DND-41 (cell line): ENCODE measurements around the gene MDH1B.
A peak's percentile ranks its signal among the peaks of the same experiment; 100 is the strongest.

Experiments
- ATAC-seq: fragments of 200-7000 bp; cut with Tn5 transposase; 3 replicates; pipeline ENCODE4 v1.9.1; 2021; ENCODE audit warnings: low read depth; ENCODE audit not compliant: insufficient read depth
- DNase-seq: peaks from one replicate; pipeline ENCODE4 v3.0.0-alpha.2; 2020
- H2AFZ ChIP-seq: 2 replicates; pipeline ENCODE4 v1.6.0; 2012; ENCODE audit warnings: low read depth, low read length
- H3K27ac ChIP-seq: 2 replicates; pipeline ENCODE4 v1.5.1; 2012; ENCODE audit warnings: low read length, inconsistent platforms
- H3K27me3 ChIP-seq: fragments of 200-600 bp; sonication (generic); 2 replicates; pipeline ENCODE4 v1.6.0; 2012; ENCODE audit warnings: low read length, mild to moderate bottlenecking, inconsistent platforms; ENCODE audit not compliant: insufficient read depth, poor library complexity
- H3K36me3 ChIP-seq: 2 replicates; pipeline ENCODE4 v1.5.1; 2012; ENCODE audit warnings: low read length, inconsistent platforms; ENCODE audit not compliant: insufficient read depth
- H3K4me1 ChIP-seq: 2 replicates; pipeline ENCODE4 v1.5.1; 2012; ENCODE audit warnings: mild to moderate bottlenecking, low read length; ENCODE audit not compliant: insufficient read depth
- H3K4me2 ChIP-seq: 2 replicates; pipeline ENCODE4 v1.6.0; 2012; ENCODE audit warnings: mild to moderate bottlenecking, moderate library complexity, low read length, inconsistent platforms; ENCODE audit not compliant: insufficient read depth
- H3K4me3 ChIP-seq, 2 experiments: fragments of 200-600 bp in 1 of 2; shearing (Covaris generic) in 1 of 2; 2 replicates each; pipeline ENCODE4 v1.5.1; 2012 to 2016; ENCODE audit warnings: inconsistent platforms in 2 of 2, low read length in 2 of 2, mild to moderate bottlenecking in 2 of 2, low read depth in 1 of 2, moderate library complexity in 1 of 2
- H3K79me2 ChIP-seq: 2 replicates; pipeline ENCODE4 v1.6.0; 2012; ENCODE audit warnings: low read length, inconsistent platforms; ENCODE audit not compliant: insufficient read depth
- H3K9ac ChIP-seq: 2 replicates; pipeline ENCODE4 v1.6.0; 2012; ENCODE audit warnings: low read depth, mild to moderate bottlenecking, inconsistent platforms, low read length, moderate library complexity
- H3K9me3 ChIP-seq: 2 replicates; pipeline ENCODE4 v1.5.1; 2012; ENCODE audit warnings: low read length, moderate library complexity, mild to moderate bottlenecking, inconsistent platforms; ENCODE audit not compliant: insufficient read depth, severe bottlenecking
- H4K20me1 ChIP-seq: 2 replicates; pipeline ENCODE4 v1.6.0; 2012; ENCODE audit warnings: low read length; ENCODE audit not compliant: insufficient read depth
- CTCF ChIP-seq: IDR thresholded peaks from 2 replicates; pipeline ENCODE4 v1.5.1; 2012; ENCODE audit warnings: borderline replicate concordance, low read length, moderate library complexity, mild to moderate bottlenecking; ENCODE audit not compliant: poor library complexity, severe bottlenecking; ENCODE audit errors: extremely low read depth
- EZH2 ChIP-seq: IDR thresholded peaks from 3 replicates; pipeline ENCODE4 v1.6.1; 2012; ENCODE audit warnings: borderline replicate concordance, low read depth, mild to moderate bottlenecking, moderate library complexity, low read length, inconsistent platforms; ENCODE audit not compliant: severe bottlenecking

The MDH1B gene

GRCh38 chr2:206798000-206798399, 32.9 kb upstream of the MDH1B start:
- TF ChIP-seq EZH2 = no peak
- TF ChIP-seq CTCF = no peak
- H3K36me3 ChIP-seq = peaks cover 17% of the 10 kb centered on the region; the same call in 1 of the 2 replicates
- H3K9me3 ChIP-seq = no peaks in the 10 kb centered on the region
- no peak overlapping the region for H3K9ac ChIP-seq
- H3K4me2 ChIP-seq = no peak overlapping the region
- no peaks in the 10 kb centered on the region for H3K4me1 ChIP-seq
- no peak overlapping the region for H3K4me3 ChIP-seq
- H3K79me2 ChIP-seq = no peaks in the 10 kb centered on the region
- 0 out of 3 replicates have a peak, but pooled peaks have one; percentile 26 for ATAC-seq
- no peak overlapping the region for H3K27ac ChIP-seq
- no peaks in the 10 kb centered on the region for H3K27me3 ChIP-seq
- H2AFZ ChIP-seq = no peak overlapping the region
- no peaks in the 10 kb centered on the region for H4K20me1 ChIP-seq
- DNase-seq = no peak

GRCh38 chr2:206797376-206797775, 32.2 kb upstream of the MDH1B start:
- Histone ChIP-seq H3K27ac (no peak overlapping the region), H4K20me1 (no peaks in the 10 kb centered on the region), H3K9me3 (no peaks in the 10 kb centered on the region), H3K27me3 (no peaks in the 10 kb centered on the region), H3K79me2 (no peaks in the 10 kb centered on the region), H2AFZ (no peak overlapping the region), H3K4me1 (no peaks in the 10 kb centered on the region), H3K4me3 (no peak overlapping the region), H3K9ac (no peak overlapping the region), H3K36me3 (peaks cover 21% of the 10 kb centered on the region; the same call in 1 of the 2 replicates), H3K4me2 (no peak overlapping the region)
- ATAC-seq = no peak
- TF ChIP-seq CTCF = no peak
- TF ChIP-seq EZH2 = no peak
- DNase-seq = no peak

GRCh38 chr2:206792645-206793044, 27.5 kb upstream of the MDH1B start:
- no peak overlapping the region for H3K27ac ChIP-seq
- DNase-seq (no peak), ATAC-seq (no peak)
- H3K36me3 ChIP-seq = peaks cover 66% of the 10 kb centered on the region
- no peak overlapping the region for H3K4me3 ChIP-seq
- H3K9me3 ChIP-seq = no peaks in the 10 kb centered on the region
- H3K27me3 ChIP-seq = no peaks in the 10 kb centered on the region
- H2AFZ ChIP-seq = no peak overlapping the region
- H3K9ac ChIP-seq = no peak overlapping the region
- no peak overlapping the region for H3K4me2 ChIP-seq
- no peaks in the 10 kb centered on the region for H3K79me2 ChIP-seq
- H4K20me1 ChIP-seq = no peaks in the 10 kb centered on the region
- TF ChIP-seq EZH2 = no peak
- TF ChIP-seq CTCF = no peak
- no peaks in the 10 kb centered on the region for H3K4me1 ChIP-seq

GRCh38 chr2:206790311-206790935, 25.3 kb upstream of the MDH1B start:
- no peak overlapping the region for H3K27ac ChIP-seq
- DNase-seq = no peak
- no peak for ATAC-seq
- no peak overlapping the region for H3K9ac ChIP-seq
- no peaks in the 10 kb centered on the region for H3K79me2 ChIP-seq
- H3K9me3 ChIP-seq = no peaks in the 10 kb centered on the region
- no peak overlapping the region for H3K4me3 ChIP-seq
- H3K36me3 ChIP-seq = peaks cover 82% of the 10 kb centered on the region
- H4K20me1 ChIP-seq = 0 out of 2 replicates have a peak, but pooled peaks cover under 1% of the 10 kb centered on the region
- H3K4me1 ChIP-seq = no peaks in the 10 kb centered on the region
- no peak overlapping the region for H3K4me2 ChIP-seq
- no peak for TF ChIP-seq EZH2
- TF ChIP-seq CTCF = no peak
- H2AFZ ChIP-seq = no peak overlapping the region
- H3K27me3 ChIP-seq = no peaks in the 10 kb centered on the region
